ENCODE measurements around the gene TMC7.

The TMC7 gene

GRCh38 chr16:19104607-19105006, 120.9 kb downstream of the TMC7 start:
- no peaks in the 10 kb centered on the region for H4K20me1 ChIP-seq (ENCODE audit: low read depth, low read length)
- no peaks in the 10 kb centered on the region for H3K27me3 ChIP-seq (ENCODE audit: low read length)
- no peak overlapping the region for H3K27ac ChIP-seq (ENCODE audit: low read depth, low read length)
- no peak for TF ChIP-seq EZH2phosphoT487 (conservative IDR thresholded peaks at IDR 0.05; ENCODE audit: low read length)
- no peak for TF ChIP-seq CTCF (IDR thresholded peaks at IDR 0.05; ENCODE audit: insufficient read depth, low read length, poor library complexity, severe bottlenecking)
- H3K79me2 ChIP-seq (ENCODE audit: insufficient read depth, low read length) = no peaks in the 10 kb centered on the region
- no peak overlapping the region for H3K9ac ChIP-seq (ENCODE audit: low read length)
- no peaks in the 10 kb centered on the region for H3K9me3 ChIP-seq (ENCODE audit: insufficient read depth, low read length)
- H3F3A ChIP-seq (ENCODE audit: insufficient read depth) = no peaks in the 10 kb centered on the region
- no peak overlapping the region for H3K4me2 ChIP-seq (ENCODE audit: low read depth, low read length, poor library complexity, severe bottlenecking)
- no peak overlapping the region for H3K4me3 ChIP-seq (ENCODE audit: insufficient read depth, low read length, poor library complexity, severe bottlenecking)
- no peak overlapping the region for H2AFZ ChIP-seq (ENCODE audit: low read depth, low read length, severe bottlenecking)
- no peaks in the 10 kb centered on the region for H3K36me3 ChIP-seq (ENCODE audit: low read length)
- H3K9me2 ChIP-seq (replicated peaks; ENCODE audit: insufficient read depth, low read length) = no peaks in the 10 kb centered on the region

- Histone ChIP-seq H3K9ac (ENCODE audit: low read length) (no peak overlapping the region), H3K27ac (ENCODE audit: low read depth, low read length) (no peak overlapping the region)
Observed at GRCh38 chr16:19105131-19105530, 121.4 kb downstream of the TMC7 start.

GRCh38 chr16:19105891-19106624, 122.3 kb downstream of the TMC7 start:
- no peaks in the 10 kb centered on the region for H3F3A ChIP-seq (ENCODE audit: insufficient read depth)
- no peak overlapping the region for H3K4me2 ChIP-seq (ENCODE audit: low read depth, low read length, poor library complexity, severe bottlenecking)
- H3K27me3 ChIP-seq (ENCODE audit: low read length) = no peaks in the 10 kb centered on the region
- no peaks in the 10 kb centered on the region for H4K20me1 ChIP-seq (ENCODE audit: low read depth, low read length)
- H3K36me3 ChIP-seq (ENCODE audit: low read length) = no peaks in the 10 kb centered on the region
- no peak overlapping the region for H3K9ac ChIP-seq (ENCODE audit: low read length)
- H3K79me2 ChIP-seq (ENCODE audit: insufficient read depth, low read length) = no peaks in the 10 kb centered on the region
- TF ChIP-seq EZH2phosphoT487 (conservative IDR thresholded peaks at IDR 0.05; ENCODE audit: low read length) = no peak
- TF ChIP-seq CTCF (IDR thresholded peaks at IDR 0.05; ENCODE audit: insufficient read depth, low read length, poor library complexity, severe bottlenecking) = no peak
- H2AFZ ChIP-seq (ENCODE audit: low read depth, low read length, severe bottlenecking) = no peak overlapping the region
- H3K4me3 ChIP-seq (ENCODE audit: insufficient read depth, low read length, poor library complexity, severe bottlenecking) = no peak overlapping the region
- H3K9me2 ChIP-seq (replicated peaks; ENCODE audit: insufficient read depth, low read length) = no peaks in the 10 kb centered on the region
- H3K9me3 ChIP-seq (ENCODE audit: insufficient read depth, low read length) = no peaks in the 10 kb centered on the region
- no peak overlapping the region for H3K27ac ChIP-seq (ENCODE audit: low read depth, low read length)

More at GRCh38 chr16:19105131-19105530, 121.4 kb downstream of the TMC7 start:
- Histone ChIP-seq H3K4me3 (ENCODE audit: insufficient read depth, low read length, poor library complexity, severe bottlenecking) (no peak overlapping the region), H3K36me3 (ENCODE audit: low read length) (no peaks in the 10 kb centered on the region), H2AFZ (ENCODE audit: low read depth, low read length, severe bottlenecking) (no peak overlapping the region), H3K27me3 (ENCODE audit: low read length) (no peaks in the 10 kb centered on the region), H3K9me2 (replicated peaks; ENCODE audit: insufficient read depth, low read length) (no peaks in the 10 kb centered on the region), H3K9me3 (ENCODE audit: insufficient read depth, low read length) (no peaks in the 10 kb centered on the region), H4K20me1 (ENCODE audit: low read depth, low read length) (no peaks in the 10 kb centered on the region), H3F3A (ENCODE audit: insufficient read depth) (no peaks in the 10 kb centered on the region), H3K4me2 (ENCODE audit: low read depth, low read length, poor library complexity, severe bottlenecking) (no peak overlapping the region), H3K79me2 (ENCODE audit: insufficient read depth, low read length) (no peaks in the 10 kb centered on the region)
- no peak for TF ChIP-seq CTCF (IDR thresholded peaks at IDR 0.05; ENCODE audit: insufficient read depth, low read length, poor library complexity, severe bottlenecking)
- no peak for TF ChIP-seq EZH2phosphoT487 (conservative IDR thresholded peaks at IDR 0.05; ENCODE audit: low read length)

Data from SU-DHL-6 (cell line).